ENCODE data around the gene CALML6. TPM values are rescaled to one million over a fixed set of nuclear protein-coding genes. Genes with fewer than 3 reads are reported as not detected.
A peak's percentile ranks its signal among the peaks of the same experiment; 100 is the strongest.

Gene CALML6
- total RNA-seq, 1 experiment from 2014 or later, result 1.9 TPM

DNA sequence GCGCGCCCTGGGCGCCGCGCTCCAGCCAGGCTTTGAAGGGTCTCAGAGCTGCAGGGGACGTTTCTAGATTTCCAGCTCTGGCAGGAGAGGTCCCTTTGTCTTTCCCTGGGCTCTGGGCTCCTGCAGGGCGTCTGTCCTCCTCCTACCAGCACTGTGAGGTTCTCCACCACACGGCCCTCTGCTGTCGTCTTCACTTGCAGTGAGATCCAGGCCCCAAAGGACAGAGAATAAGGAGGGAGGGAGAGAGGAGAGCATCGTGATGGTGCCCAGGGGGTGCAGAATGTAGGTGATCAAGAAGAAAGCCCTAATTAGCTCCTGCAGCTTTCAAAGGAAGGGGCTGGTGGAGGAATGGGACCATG lies 20.0 kb upstream of the CALML6 start:
- H3K4me1 Mint-ChIP-seq, result peaks cover 27% of the 10 kb centered on the region
- H3K4me3 Mint-ChIP-seq, result peak overlapping the region; percentile 4; the same call in 1 of the 2 replicates
- TF ChIP-seq FOXJ3 (CRISPR knock-in tag; IDR thresholded peaks at IDR 0.05; ENCODE audit: borderline replicate concordance), result no peak
- TF ChIP-seq NFATC4 (CRISPR knock-in tag; IDR thresholded peaks at IDR 0.05), result no peak
- TF ChIP-seq, protein P1, sequence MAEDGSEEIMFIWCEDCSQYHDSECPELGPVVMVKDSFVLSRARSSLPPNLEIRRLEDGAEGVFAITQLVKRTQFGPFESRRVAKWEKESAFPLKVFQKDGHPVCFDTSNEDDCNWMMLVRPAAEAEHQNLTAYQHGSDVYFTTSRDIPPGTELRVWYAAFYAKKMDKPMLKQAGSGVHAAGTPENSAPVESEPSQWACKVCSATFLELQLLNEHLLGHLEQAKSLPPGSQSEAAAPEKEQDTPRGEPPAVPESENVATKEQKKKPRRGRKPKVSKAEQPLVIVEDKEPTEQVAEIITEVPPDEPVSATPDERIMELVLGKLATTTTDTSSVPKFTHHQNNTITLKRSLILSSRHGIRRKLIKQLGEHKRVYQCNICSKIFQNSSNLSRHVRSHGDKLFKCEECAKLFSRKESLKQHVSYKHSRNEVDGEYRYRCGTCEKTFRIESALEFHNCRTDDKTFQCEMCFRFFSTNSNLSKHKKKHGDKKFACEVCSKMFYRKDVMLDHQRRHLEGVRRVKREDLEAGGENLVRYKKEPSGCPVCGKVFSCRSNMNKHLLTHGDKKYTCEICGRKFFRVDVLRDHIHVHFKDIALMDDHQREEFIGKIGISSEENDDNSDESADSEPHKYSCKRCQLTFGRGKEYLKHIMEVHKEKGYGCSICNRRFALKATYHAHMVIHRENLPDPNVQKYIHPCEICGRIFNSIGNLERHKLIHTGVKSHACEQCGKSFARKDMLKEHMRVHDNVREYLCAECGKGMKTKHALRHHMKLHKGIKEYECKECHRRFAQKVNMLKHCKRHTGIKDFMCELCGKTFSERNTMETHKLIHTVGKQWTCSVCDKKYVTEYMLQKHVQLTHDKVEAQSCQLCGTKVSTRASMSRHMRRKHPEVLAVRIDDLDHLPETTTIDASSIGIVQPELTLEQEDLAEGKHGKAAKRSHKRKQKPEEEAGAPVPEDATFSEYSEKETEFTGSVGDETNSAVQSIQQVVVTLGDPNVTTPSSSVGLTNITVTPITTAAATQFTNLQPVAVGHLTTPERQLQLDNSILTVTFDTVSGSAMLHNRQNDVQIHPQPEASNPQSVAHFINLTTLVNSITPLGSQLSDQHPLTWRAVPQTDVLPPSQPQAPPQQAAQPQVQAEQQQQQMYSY (CRISPR knock-in tag; IDR thresholded peaks at IDR 0.05), result no peak
- TF ChIP-seq ZNF423 (CRISPR knock-in tag; IDR thresholded peaks at IDR 0.05), result no peak
- no peak for TF ChIP-seq AFF4 (CRISPR knock-in tag; IDR thresholded peaks at IDR 0.05; ENCODE audit: borderline replicate concordance)
- no peak for TF ChIP-seq ZNF532 (CRISPR knock-in tag; IDR thresholded peaks at IDR 0.05; ENCODE audit: borderline replicate concordance)
- TF ChIP-seq, protein P2, sequence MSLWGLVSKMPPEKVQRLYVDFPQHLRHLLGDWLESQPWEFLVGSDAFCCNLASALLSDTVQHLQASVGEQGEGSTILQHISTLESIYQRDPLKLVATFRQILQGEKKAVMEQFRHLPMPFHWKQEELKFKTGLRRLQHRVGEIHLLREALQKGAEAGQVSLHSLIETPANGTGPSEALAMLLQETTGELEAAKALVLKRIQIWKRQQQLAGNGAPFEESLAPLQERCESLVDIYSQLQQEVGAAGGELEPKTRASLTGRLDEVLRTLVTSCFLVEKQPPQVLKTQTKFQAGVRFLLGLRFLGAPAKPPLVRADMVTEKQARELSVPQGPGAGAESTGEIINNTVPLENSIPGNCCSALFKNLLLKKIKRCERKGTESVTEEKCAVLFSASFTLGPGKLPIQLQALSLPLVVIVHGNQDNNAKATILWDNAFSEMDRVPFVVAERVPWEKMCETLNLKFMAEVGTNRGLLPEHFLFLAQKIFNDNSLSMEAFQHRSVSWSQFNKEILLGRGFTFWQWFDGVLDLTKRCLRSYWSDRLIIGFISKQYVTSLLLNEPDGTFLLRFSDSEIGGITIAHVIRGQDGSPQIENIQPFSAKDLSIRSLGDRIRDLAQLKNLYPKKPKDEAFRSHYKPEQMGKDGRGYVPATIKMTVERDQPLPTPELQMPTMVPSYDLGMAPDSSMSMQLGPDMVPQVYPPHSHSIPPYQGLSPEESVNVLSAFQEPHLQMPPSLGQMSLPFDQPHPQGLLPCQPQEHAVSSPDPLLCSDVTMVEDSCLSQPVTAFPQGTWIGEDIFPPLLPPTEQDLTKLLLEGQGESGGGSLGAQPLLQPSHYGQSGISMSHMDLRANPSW (CRISPR knock-in tag; conservative IDR thresholded peaks at IDR 0.05; ENCODE audit: low read depth), result no peak
- no peak for TF ChIP-seq NR3C1 (CRISPR knock-in tag; conservative IDR thresholded peaks at IDR 0.05; ENCODE audit: low read depth)
- no peak for TF ChIP-seq CREB1 (CRISPR knock-in tag; IDR thresholded peaks at IDR 0.05)
- TF ChIP-seq IRF2 (CRISPR knock-in tag; IDR thresholded peaks at IDR 0.05; ENCODE audit: borderline replicate concordance, low read depth), result no peak
- TF ChIP-seq NFE2L1 (CRISPR knock-in tag; IDR thresholded peaks at IDR 0.05), result no peak
- H3K27ac Mint-ChIP-seq, result peak overlapping the region; percentile 47
- H3K27me3 Mint-ChIP-seq (ENCODE audit: low read depth), result no peaks in the 10 kb centered on the region; the same call in 1 of the 2 replicates
- ATAC-seq (no peak), DNase-seq (ENCODE audit: low spot score) (no peak)
- POLR2A ChIA-PET, result no interaction called here
- H3K9me3 Mint-ChIP-seq, result peaks cover 4% of the 10 kb centered on the region
- CTCF ChIA-PET, result interaction anchor here (0.7 to 3.6 kb wide), 5 partner anchors 11 to 155 kb away, joined by 3 to 28 read pairs (median 4); partner anchors contain the start of gene PRKCZ
- H3K36me3 Mint-ChIP-seq, result no peaks in the 10 kb centered on the region
